Nephron (organoid): Measurements from ENCODE around the gene PLPP4.

Source experiments
- H3K27ac Mint-ChIP-seq, 3 experiments: 2 replicates each; pipeline ENCODE4 v1.8.0; 2020; ENCODE audit warnings: mixed read lengths in 3 of 3, mild to moderate bottlenecking in 2 of 3, moderate library complexity in 1 of 3
- H3K27me3 Mint-ChIP-seq: 2 replicates; pipeline ENCODE4 v1.8.0; 2021; ENCODE audit warnings: low read depth, mild to moderate bottlenecking, moderate library complexity, mixed read lengths
- H3K36me3 Mint-ChIP-seq: 2 replicates; pipeline ENCODE4 v1.8.0; 2020; ENCODE audit warnings: low read depth, mixed read lengths
- H3K4me1 Mint-ChIP-seq: 2 replicates; pipeline ENCODE4 v1.8.0; 2020; ENCODE audit warnings: mixed read lengths
- H3K4me3 Mint-ChIP-seq, 3 experiments: 2 replicates each; pipeline ENCODE4 v1.8.0; 2020; ENCODE audit warnings: mild to moderate bottlenecking in 3 of 3, mixed read lengths in 3 of 3, moderate library complexity in 2 of 3
- H3K9me3 Mint-ChIP-seq: 2 replicates; pipeline ENCODE4 v1.8.0; 2020; ENCODE audit warnings: mixed read lengths
- CTCF ChIP-seq, 3 experiments: fragments of 200-600 bp; sonication (generic); IDR thresholded peaks; one replicate each; pipeline ENCODE4 v1.5.0; 2021; ENCODE audit warnings: antibody characterized with exemption in 3 of 3; ENCODE audit not compliant: unreplicated experiment in 3 of 3

Gene PLPP4

GRCh38 chr10:120571266-120571665 lies 114.2 kb downstream of the PLPP4 start:
- Mint-ChIP-seq H3K4me3 (no peak overlapping the region), H3K9me3 (no peaks in the 10 kb centered on the region), H3K27me3 (peaks cover 13% of the 10 kb centered on the region), H3K27ac (peak overlapping the region; percentile 79 to 94 (median 84)), H3K4me1 (peaks cover 20% of the 10 kb centered on the region), H3K36me3 (no peaks in the 10 kb centered on the region)
- no peak for TF ChIP-seq CTCF (IDR thresholded peaks at IDR 0.05; ENCODE audit: unreplicated experiment in 3 of 3)

DNA sequence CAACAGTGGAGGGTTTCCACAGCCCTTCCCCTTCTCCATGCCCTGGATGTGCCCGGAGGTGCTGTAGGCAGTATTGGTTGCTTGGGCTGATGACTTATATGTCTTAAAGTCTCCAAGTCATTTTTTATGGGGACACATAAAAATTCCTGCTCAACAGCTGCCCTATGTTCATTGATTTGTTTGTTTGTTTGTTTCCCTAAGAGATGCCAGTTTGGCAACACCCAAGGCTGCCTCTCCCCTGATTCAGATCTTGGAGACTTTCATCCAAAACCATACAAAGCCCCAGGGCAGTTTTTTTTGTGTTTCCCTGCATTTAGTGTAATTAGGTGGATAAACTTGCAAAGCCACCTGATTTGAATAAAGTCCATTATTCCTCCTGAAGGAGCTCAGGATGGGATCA lies 115.3 kb downstream of the PLPP4 start:
- Mint-ChIP-seq H3K36me3 (no peaks in the 10 kb centered on the region), H3K9me3 (no peaks in the 10 kb centered on the region), H3K27ac (peak overlapping the region; percentile 56 to 94 (median 62)), H3K27me3 (peaks cover 14% of the 10 kb centered on the region), H3K4me3 (no peak overlapping the region), H3K4me1 (peaks cover 25% of the 10 kb centered on the region)
- no peak for TF ChIP-seq CTCF (IDR thresholded peaks at IDR 0.05; ENCODE audit: unreplicated experiment in 3 of 3)

- no peak for TF ChIP-seq CTCF (IDR thresholded peaks at IDR 0.05; ENCODE audit: unreplicated experiment in 3 of 3)
- Mint-ChIP-seq H3K27me3 (peaks cover 3% of the 10 kb centered on the region), H3K4me1 (peaks cover 28% of the 10 kb centered on the region), H3K9me3 (no peaks in the 10 kb centered on the region), H3K27ac (peak overlapping the region in 1 of 3 experiments; percentile 62), H3K36me3 (no peaks in the 10 kb centered on the region), H3K4me3 (no peak overlapping the region)
Observed at GRCh38 chr10:120573355-120573754, 116.3 kb downstream of the PLPP4 start.

DNA sequence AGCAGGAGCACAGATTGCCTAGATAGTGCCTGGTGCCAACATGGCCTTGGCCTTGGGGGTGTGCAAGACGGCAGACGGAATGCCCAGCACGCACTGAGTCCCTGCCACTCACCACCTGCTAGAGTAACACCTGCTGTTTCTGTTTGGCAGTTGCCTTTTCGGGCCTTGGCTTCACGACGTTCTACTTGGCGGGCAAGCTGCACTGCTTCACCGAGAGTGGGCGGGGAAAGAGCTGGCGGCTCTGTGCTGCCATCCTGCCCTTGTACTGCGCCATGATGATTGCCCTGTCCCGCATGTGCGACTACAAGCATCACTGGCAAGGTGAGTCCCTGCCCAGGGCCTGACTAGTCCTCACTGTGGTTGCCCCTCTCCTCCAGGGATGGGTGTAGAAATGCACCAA lies 118.0 kb downstream of the PLPP4 start:
- no peaks in the 10 kb centered on the region for H3K36me3 Mint-ChIP-seq
- H3K9me3 Mint-ChIP-seq = no peaks in the 10 kb centered on the region
- H3K27ac Mint-ChIP-seq = no peak overlapping the region
- no peak for TF ChIP-seq CTCF (IDR thresholded peaks at IDR 0.05; ENCODE audit: unreplicated experiment in 3 of 3)
- H3K27me3 Mint-ChIP-seq = peaks cover 3% of the 10 kb centered on the region
- peaks cover 32% of the 10 kb centered on the region for H3K4me1 Mint-ChIP-seq
- H3K4me3 Mint-ChIP-seq = no peak overlapping the region

GRCh38 chr10:120575411-120575810 lies 118.4 kb downstream of the PLPP4 start:
- H3K27me3 Mint-ChIP-seq = peaks cover 3% of the 10 kb centered on the region
- H3K9me3 Mint-ChIP-seq = no peaks in the 10 kb centered on the region
- TF ChIP-seq CTCF (IDR thresholded peaks at IDR 0.05; ENCODE audit: unreplicated experiment in 3 of 3) = no peak

GRCh38 chr10:120578134-120578533 lies 121.1 kb downstream of the PLPP4 start:
- Mint-ChIP-seq H3K36me3 (no peaks in the 10 kb centered on the region), H3K27me3 (peaks cover 3% of the 10 kb centered on the region), H3K4me1 (peaks cover 25% of the 10 kb centered on the region), H3K9me3 (no peaks in the 10 kb centered on the region), H3K4me3 (no peak overlapping the region), H3K27ac (peak overlapping the region in 1 of 3 experiments; percentile 28)
- TF ChIP-seq CTCF (IDR thresholded peaks at IDR 0.05; ENCODE audit: unreplicated experiment in 3 of 3) = no peak

More at GRCh38 chr10:120575411-120575810, 118.4 kb downstream of the PLPP4 start:
- Mint-ChIP-seq H3K36me3 (no peaks in the 10 kb centered on the region), H3K27ac (no peak overlapping the region), H3K4me3 (no peak overlapping the region), H3K4me1 (peaks cover 35% of the 10 kb centered on the region)
